Sigmoid colon (tissue), 7 donors: ENCODE results near the gene C1orf21. TPM values are rescaled to one million over a fixed set of nuclear protein-coding genes. Genes with fewer than 3 reads are reported as not detected.

Experiments
- DNase-seq: peaks from one replicate; pipeline ENCODE4 v3.0.0-alpha.2; 2019
- H3K27ac ChIP-seq, 4 donors: fragments of 200-600 bp; sonication (generic); one replicate each; pipeline ENCODE4 v1.5.1; 2016 to 2019; ENCODE audit warnings: mild to moderate bottlenecking in 1 of 4
- H3K27me3 ChIP-seq, 3 donors: fragments of 200-600 bp; sonication (generic); one replicate each; pipeline ENCODE4 v1.5.1; 2019; ENCODE audit warnings: mild to moderate bottlenecking in 1 of 3
- H3K36me3 ChIP-seq, 4 donors: fragments of 200-600 bp; sonication (generic); one replicate each; pipeline ENCODE4 v1.5.1; 2016 to 2019
- H3K4me1 ChIP-seq, 4 donors: fragments of 200-600 bp; sonication (generic); one replicate each; pipeline ENCODE4 v1.5.1; 2017 to 2019
- H3K4me3 ChIP-seq, 4 donors: fragments of 200-600 bp; sonication (generic); one replicate each; pipeline ENCODE4 v1.5.1; 2017 to 2019; ENCODE audit warnings: mild to moderate bottlenecking in 2 of 4, moderate library complexity in 1 of 4
- H3K9me3 ChIP-seq, 4 donors: fragments of 200-600 bp in 3 of 4; sonication (generic) in 3 of 4; one replicate each; pipeline versions ENCODE4 v1.5.1 to v1.6.1; 2013 to 2019
- EP300 ChIP-seq, 4 donors: sonication (generic); formaldehyde crosslinking; IDR thresholded peaks; one replicate each; pipeline ENCODE4 v1.6.1; 2017; ENCODE audit warnings: antibody characterized with exemption in 4 of 4
- POLR2A ChIP-seq, 2 donors: fragments of 450-650 bp; IDR thresholded peaks; one replicate each; pipeline ENCODE4 v1.6.1; 2016; ENCODE audit warnings: antibody characterized with exemption in 2 of 2, mild to moderate bottlenecking in 2 of 2, moderate library complexity in 2 of 2
- POLR2AphosphoS5 ChIP-seq, 4 donors: sonication (generic); formaldehyde crosslinking; IDR thresholded peaks; one replicate each; pipeline ENCODE4 v1.6.1; 2017; ENCODE audit warnings: antibody characterized with exemption in 4 of 4
- WGBS, 2 donors: extraction: QIAGEN DNeasy Blood & Tissue Kit; methylation state at CpG; one replicate each; pipeline ENCODE4 v1.1.7; 2013; 5-methylcytosine and 5-hydroxymethylcytosine counted together
- intact Hi-C: fragments of 100-400 bp; cut with DNase I; formaldehyde crosslinking; loops from one replicate; pipeline ENCODE4 v1.15.1; 2023
- polyA plus RNA-seq, 3 donors: library from polyadenylated mRNA; stranded (reverse); fragments of 200-250 nt; gene quantifications; one replicate each; pipeline ENCODE4 v1.2.3, GENCODE V29; 2013
- total RNA-seq, 4 donors: library from RNA; depleted of rRNA; stranded (reverse); fragments of >200 nt; gene quantifications; one replicate each; pipeline ENCODE4 v1.1.0, GENCODE V29; 2016
- TF ChIP-seq, protein P1 (sequence below), 4 experiments: fragments of 450-650 bp in 3 of 4; fragments of 200-600 bp in 1 of 4; IDR thresholded peaks; one replicate each; pipeline ENCODE4 v1.5.1; 2016 to 2019; ENCODE audit warnings: antibody characterized with exemption in 4 of 4, mild to moderate bottlenecking in 3 of 4, moderate library complexity in 2 of 4
- donor health status: healthy with polysubstance abuse.
- donor health status: Bipolar disorder and iron deficiency.
- donor health status: healthy.

Gene C1orf21
- total and polyA plus RNA-seq, 7 donors, result 39.5 to 109 (median 80.0) TPM

DNA sequence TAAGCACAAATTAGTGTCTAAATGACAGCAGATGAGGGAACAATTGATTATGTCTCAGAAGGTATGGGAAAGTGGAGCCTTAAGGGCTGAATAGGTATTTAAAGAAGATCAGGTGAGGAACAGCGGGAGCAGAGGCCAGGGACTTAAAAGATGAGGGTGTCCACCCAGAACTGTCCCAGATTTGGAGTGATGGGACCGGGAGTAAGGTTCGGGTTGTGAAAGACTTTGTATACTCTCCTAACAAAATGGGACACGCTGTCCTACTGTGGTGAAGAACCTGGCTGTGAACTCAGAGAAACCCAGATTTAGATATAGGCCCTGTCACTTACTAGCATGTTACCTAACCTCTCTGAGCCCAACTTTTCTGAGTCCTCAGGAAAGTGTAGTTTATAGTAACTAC, 140.6 kb downstream of the C1orf21 start:
- 96 to 98% methylated on average over 4 of the region's 4 CpGs for WGBS, 2 donors
- H3K4me1 ChIP-seq, result peaks cover 0 to 30% (median 8%) of the 10 kb centered on the region in 4 donors

GRCh38 chr1:184530226-184530625, 143.4 kb downstream of the C1orf21 start:
- TF ChIP-seq POLR2A (IDR thresholded peaks at IDR 0.05) (no peak), EP300 (IDR thresholded peaks at IDR 0.05) (no peak), POLR2AphosphoS5 (IDR thresholded peaks at IDR 0.05) (no peak)
- TF ChIP-seq, protein P1, sequence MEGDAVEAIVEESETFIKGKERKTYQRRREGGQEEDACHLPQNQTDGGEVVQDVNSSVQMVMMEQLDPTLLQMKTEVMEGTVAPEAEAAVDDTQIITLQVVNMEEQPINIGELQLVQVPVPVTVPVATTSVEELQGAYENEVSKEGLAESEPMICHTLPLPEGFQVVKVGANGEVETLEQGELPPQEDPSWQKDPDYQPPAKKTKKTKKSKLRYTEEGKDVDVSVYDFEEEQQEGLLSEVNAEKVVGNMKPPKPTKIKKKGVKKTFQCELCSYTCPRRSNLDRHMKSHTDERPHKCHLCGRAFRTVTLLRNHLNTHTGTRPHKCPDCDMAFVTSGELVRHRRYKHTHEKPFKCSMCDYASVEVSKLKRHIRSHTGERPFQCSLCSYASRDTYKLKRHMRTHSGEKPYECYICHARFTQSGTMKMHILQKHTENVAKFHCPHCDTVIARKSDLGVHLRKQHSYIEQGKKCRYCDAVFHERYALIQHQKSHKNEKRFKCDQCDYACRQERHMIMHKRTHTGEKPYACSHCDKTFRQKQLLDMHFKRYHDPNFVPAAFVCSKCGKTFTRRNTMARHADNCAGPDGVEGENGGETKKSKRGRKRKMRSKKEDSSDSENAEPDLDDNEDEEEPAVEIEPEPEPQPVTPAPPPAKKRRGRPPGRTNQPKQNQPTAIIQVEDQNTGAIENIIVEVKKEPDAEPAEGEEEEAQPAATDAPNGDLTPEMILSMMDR (IDR thresholded peaks at IDR 0.05), result no peak
- Histone ChIP-seq H3K4me3 (no peak overlapping the region), H3K4me1 (peaks cover 0 to 52% (median 19%) of the 10 kb centered on the region in 4 donors), H3K27ac (no peak overlapping the region), H3K9me3 (no peaks in the 10 kb centered on the region), H3K36me3 (no peaks in the 10 kb centered on the region), H3K27me3 (no peaks in the 10 kb centered on the region)
- intact Hi-C loops, result loop anchor here (10.0 kb wide), 1 partner anchor 135 kb away; no protein-coding TSS in a partner anchor
- no peak for DNase-seq
- WGBS, 2 donors, result 91 to 97% methylated on average over 2 of the region's 2 CpGs

More for the DNA sequence above, 140.6 kb downstream of the C1orf21 start:
- TF ChIP-seq POLR2A (IDR thresholded peaks at IDR 0.05) (no peak), EP300 (IDR thresholded peaks at IDR 0.05) (no peak), POLR2AphosphoS5 (IDR thresholded peaks at IDR 0.05) (no peak)
- TF ChIP-seq, protein P1 (IDR thresholded peaks at IDR 0.05), result no peak
- no peaks in the 10 kb centered on the region for H3K36me3 ChIP-seq
- no peak overlapping the region for H3K4me3 ChIP-seq
- no peaks in the 10 kb centered on the region for H3K9me3 ChIP-seq
- H3K27me3 ChIP-seq, result no peaks in the 10 kb centered on the region
- intact Hi-C loops, result no loop called here
- no peak overlapping the region for H3K27ac ChIP-seq
- no peak for DNase-seq

- intact Hi-C loops, result loop anchor here (10.0 kb wide), 1 partner anchor 136 kb away; no protein-coding TSS in a partner anchor
- Histone ChIP-seq H3K36me3 (no peaks in the 10 kb centered on the region), H3K9me3 (peaks cover 0 to 5% (median under 1%) of the 10 kb centered on the region in 4 donors), H3K4me3 (no peak overlapping the region), H3K27me3 (no peaks in the 10 kb centered on the region), H3K4me1 (peaks cover 0 to 50% (median 25%) of the 10 kb centered on the region in 4 donors), H3K27ac (peak overlapping the region in 2 of 4 donors; percentile 5 to 67)
- TF ChIP-seq, protein P1 (IDR thresholded peaks at IDR 0.05), result no peak
- TF ChIP-seq EP300 (IDR thresholded peaks at IDR 0.05) (no peak), POLR2AphosphoS5 (IDR thresholded peaks at IDR 0.05) (no peak), POLR2A (IDR thresholded peaks at IDR 0.05) (no peak)
- DNase-seq, result no peak
- 79 to 80% methylated on average over 1 of the region's 1 CpG for WGBS, 2 donors
Observed at GRCh38 chr1:184531296-184531695, 144.5 kb downstream of the C1orf21 start.

DNA sequence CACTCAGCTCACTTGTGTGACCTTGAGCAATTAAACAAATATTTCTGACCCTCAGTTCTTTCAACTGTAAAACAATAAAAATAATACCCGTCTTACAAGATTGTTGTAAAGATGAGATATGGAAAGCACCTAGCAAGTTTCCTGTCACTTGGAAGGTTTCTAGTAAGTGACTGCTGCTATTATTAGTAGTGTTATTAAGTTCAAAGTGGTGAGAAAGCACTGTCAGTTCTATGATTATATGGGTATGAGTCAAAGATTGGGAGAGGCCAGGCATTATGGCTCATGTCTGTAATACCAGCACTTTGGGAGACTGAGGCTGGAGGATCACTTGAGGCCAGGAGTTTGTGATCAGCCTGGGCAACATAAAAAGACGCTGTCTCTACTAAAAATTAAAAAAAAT, 145.4 kb downstream of the C1orf21 start:
- TF ChIP-seq POLR2A (IDR thresholded peaks at IDR 0.05) (no peak), EP300 (IDR thresholded peaks at IDR 0.05) (no peak), POLR2AphosphoS5 (IDR thresholded peaks at IDR 0.05) (no peak)
- TF ChIP-seq, protein P1 (IDR thresholded peaks at IDR 0.05), result no peak
- DNase-seq, result no peak
- H3K4me3 ChIP-seq, result no peak overlapping the region
- peak overlapping the region in 3 of 4 donors; percentile 5 to 67 (median 42) for H3K27ac ChIP-seq
- peaks cover 0 to 6% (median under 1%) of the 10 kb centered on the region in 4 donors for H3K9me3 ChIP-seq
- 71 to 72% methylated on average over 2 of the region's 2 CpGs for WGBS, 2 donors
- peaks cover 0 to 48% (median 25%) of the 10 kb centered on the region in 4 donors for H3K4me1 ChIP-seq
- H3K27me3 ChIP-seq, result no peaks in the 10 kb centered on the region
- intact Hi-C loops, result loop anchor here (10.0 kb wide), 1 partner anchor 137 kb away; no protein-coding TSS in a partner anchor
- H3K36me3 ChIP-seq, result no peaks in the 10 kb centered on the region
